Astrocyte of the spinal cord (primary cell): ENCODE data around the gene DGKB.
A peak's percentile ranks its signal among the peaks of the same experiment; 100 is the strongest.

ENCODE experiments used
- DNase-seq: peaks from one replicate; pipeline ENCODE4 v3.0.0; 2011; ENCODE audit warnings: low read depth, low spot score
- H3K4me3 ChIP-seq: 2 replicates; pipeline ENCODE4 v1.5.1; 2011; ENCODE audit warnings: low read depth, mild to moderate bottlenecking, low read length, moderate library complexity
- in situ Hi-C: cut with HindIII; loops from 2 replicates; pipeline ENCODE4 v1.10.0; 2017; ENCODE audit warnings: low sequenced_read_pairs
- TF ChIP-seq, protein P1 (sequence below): IDR thresholded peaks from 2 replicates; pipeline ENCODE4 v1.5.1; 2012; ENCODE audit warnings: low read depth, mild to moderate bottlenecking, low read length, inconsistent platforms

Gene DGKB

DNA sequence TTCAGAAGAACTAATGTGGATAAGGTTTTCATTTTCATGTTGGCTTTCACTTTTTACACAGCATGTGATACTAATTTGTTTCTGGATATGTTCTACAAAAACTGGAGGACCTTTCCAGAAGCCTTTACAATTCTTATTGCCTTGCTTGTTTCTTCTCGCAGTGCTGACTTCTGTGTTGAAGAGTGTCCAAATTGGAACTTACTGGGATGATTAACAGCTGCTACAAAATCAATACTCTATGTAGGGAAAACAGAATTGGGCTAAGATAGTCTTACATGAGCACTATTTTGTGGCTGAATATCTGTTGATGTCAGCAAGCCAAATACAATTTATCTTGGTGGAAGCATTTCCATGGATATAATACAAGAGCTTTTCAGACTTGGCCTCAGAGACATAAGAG is 351.2 kb downstream of the DGKB start:
- in situ Hi-C loops, result no loop called here
- TF ChIP-seq, protein P1, sequence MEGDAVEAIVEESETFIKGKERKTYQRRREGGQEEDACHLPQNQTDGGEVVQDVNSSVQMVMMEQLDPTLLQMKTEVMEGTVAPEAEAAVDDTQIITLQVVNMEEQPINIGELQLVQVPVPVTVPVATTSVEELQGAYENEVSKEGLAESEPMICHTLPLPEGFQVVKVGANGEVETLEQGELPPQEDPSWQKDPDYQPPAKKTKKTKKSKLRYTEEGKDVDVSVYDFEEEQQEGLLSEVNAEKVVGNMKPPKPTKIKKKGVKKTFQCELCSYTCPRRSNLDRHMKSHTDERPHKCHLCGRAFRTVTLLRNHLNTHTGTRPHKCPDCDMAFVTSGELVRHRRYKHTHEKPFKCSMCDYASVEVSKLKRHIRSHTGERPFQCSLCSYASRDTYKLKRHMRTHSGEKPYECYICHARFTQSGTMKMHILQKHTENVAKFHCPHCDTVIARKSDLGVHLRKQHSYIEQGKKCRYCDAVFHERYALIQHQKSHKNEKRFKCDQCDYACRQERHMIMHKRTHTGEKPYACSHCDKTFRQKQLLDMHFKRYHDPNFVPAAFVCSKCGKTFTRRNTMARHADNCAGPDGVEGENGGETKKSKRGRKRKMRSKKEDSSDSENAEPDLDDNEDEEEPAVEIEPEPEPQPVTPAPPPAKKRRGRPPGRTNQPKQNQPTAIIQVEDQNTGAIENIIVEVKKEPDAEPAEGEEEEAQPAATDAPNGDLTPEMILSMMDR, result no peak
- H3K4me3 ChIP-seq, result no peak overlapping the region
- DNase-seq, result no peak

DNA sequence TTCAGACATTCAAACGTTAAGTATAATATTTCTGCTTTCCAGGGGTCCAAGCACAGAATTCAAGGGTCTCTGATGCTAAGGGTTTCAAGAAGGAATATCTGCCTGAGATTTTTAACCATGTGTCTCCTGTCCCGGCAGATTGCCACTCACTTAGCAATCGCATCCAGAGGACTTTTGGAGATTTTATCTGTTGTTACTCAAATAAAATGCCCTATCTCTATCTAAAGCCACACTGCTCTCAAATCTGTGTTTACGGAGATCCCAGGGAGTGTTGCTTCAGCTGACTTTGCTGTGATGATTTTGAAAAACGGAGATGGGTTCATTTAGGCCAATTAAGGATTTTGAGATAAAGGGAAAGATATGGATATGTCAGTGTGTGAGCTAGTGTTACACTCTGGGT is 359.9 kb downstream of the DGKB start:
- in situ Hi-C loops, result no loop called here
- TF ChIP-seq, protein P1, result no peak
- no peak for DNase-seq
- no peak overlapping the region for H3K4me3 ChIP-seq

DNA sequence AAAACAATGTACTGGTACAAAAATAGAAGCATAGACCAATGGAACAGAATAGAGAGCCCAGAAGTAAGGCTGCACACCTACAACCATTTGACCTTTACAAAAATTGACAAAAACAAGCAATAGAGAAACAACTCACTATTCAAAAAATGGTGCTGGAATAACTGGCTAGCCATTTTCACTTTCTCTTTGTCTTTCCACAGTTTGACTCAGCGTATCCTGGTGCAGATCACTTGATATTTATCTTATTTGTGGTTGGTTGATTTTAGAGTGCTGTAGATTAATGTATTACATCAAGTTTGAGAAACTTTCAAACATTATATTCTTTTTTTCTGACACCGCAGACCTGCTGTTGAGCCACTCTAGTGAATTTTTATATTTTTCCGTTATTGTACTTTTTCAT is 381.4 kb downstream of the DGKB start:
- in situ Hi-C loops, result no loop called here

DNA sequence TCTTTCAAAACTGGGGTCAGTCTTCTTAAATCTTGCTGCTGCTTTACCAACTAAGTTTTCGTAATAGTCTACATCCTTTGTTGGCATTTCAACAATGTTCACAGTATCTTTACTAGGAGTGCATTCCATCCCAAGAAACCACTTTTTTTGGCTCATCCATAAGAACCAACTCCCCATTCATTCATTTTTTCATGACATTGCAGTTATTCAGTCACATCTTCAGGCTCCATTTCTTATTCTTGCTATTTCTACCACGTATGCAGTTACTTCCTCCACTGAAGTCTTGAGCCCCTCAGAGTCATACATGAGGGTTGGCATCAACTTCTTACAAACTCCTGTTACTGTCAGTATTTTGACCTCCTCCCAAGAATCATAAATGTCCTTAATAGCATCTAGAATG is 392.3 kb downstream of the DGKB start:
- DNase-seq, result no peak
- in situ Hi-C loops, result no loop called here
- no peak overlapping the region for H3K4me3 ChIP-seq
- TF ChIP-seq, protein P1, result no peak

More for the DNA sequence above, 381.4 kb downstream of the DGKB start:
- TF ChIP-seq, protein P1, result no peak
- DNase-seq, result peak; percentile 2
- H3K4me3 ChIP-seq, result no peak overlapping the region

DNA sequence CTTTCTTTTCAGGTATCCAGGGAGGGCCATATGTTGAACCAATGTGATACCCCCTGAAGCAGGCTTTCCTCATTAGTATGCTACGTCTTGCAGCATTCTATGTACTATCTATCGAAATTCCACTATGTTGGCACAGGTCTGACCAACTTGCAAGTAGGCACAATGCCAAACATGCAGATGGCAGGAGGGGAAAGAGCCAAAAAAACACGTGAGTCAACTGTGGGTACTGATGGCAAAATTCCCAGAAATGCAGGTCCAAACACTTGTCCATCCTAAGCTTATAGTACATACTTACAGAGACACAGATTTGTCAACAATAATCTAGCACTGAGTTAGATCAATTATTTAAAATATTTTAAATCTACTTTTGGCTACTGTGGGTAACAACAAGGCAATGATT is 394.9 kb downstream of the DGKB start:
- H3K4me3 ChIP-seq, result no peak overlapping the region
- peak; percentile 82 for DNase-seq
- TF ChIP-seq, protein P1, result no peak
- in situ Hi-C loops, result no loop called here

DNA sequence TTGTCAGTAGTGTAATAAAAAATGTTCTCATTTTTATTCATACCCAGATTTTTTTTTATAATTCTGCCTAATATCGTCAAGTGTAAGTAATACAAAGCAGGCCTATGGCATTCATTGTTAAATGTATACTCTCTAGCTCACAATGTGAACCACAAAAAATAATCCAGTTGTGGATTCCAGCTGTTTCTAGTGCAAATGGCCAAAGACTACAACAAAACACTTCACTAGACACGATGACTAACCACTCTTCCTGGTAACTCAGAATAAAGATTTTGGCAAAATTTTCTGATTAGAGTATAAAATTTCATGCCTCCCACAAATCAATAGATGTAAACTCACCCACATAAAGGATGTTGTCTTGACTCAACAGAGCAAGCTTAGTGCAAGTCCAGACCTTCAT is 396.6 kb downstream of the DGKB start:
- no peak overlapping the region for H3K4me3 ChIP-seq
- in situ Hi-C loops, result no loop called here
- TF ChIP-seq, protein P1, result no peak
- peak; percentile 43 for DNase-seq

DNA sequence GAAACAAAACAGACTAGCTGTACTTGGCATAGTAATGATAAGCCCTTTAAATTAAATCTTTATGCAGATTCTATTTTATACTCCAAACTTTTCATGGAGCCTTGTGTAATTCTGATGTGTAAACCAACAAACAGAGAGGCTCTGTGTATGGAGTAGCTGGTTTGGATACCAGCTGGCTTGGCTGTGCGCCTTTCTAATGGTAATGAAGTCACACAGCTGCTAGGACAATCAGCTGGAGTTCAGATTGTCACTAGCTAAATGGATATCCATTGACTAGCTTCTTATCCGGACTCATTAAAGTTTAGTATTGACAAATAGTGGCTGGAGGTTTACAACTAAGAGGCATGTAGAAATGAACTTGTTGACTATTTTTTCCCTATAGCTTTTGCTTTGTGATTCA is 398.4 kb downstream of the DGKB start:
- in situ Hi-C loops, result no loop called here
- no peak for DNase-seq
- TF ChIP-seq, protein P1, result no peak
- H3K4me3 ChIP-seq, result no peak overlapping the region
